Keratinocyte (primary cell): ENCODE results near the gene PDE6D. TPM values are rescaled to one million over a fixed set of nuclear protein-coding genes. Genes with fewer than 3 reads are reported as not detected.
A peak's percentile ranks its signal among the peaks of the same experiment; 100 is the strongest.

Experiments
- DNase-seq: peaks from one replicate; pipeline ENCODE4 v3.0.0-alpha.2; 2011; ENCODE audit warnings: low read depth, missing footprints, low spot score
- FAIRE-seq: peaks from 2 replicates; lab custom pipeline; 2011; peaks lifted over from hg19 to GRCh38; lab: Jason Lieb, UNC
- H2AFZ ChIP-seq: 2 replicates; pipeline ENCODE4 v1.6.0; 2012; ENCODE audit warnings: low read length, control low read depth, inconsistent platforms; ENCODE audit not compliant: control insufficient read depth
- H3K27ac ChIP-seq: 2 replicates; pipeline ENCODE4 v1.5.1; 2011; ENCODE audit warnings: low read length; ENCODE audit not compliant: control insufficient read depth, insufficient read depth
- H3K27me3 ChIP-seq: 3 replicates; pipeline ENCODE4 v1.6.0; 2011; ENCODE audit warnings: low read length; ENCODE audit not compliant: control insufficient read depth, insufficient read depth; ENCODE audit errors: extremely low read depth
- H3K36me3 ChIP-seq, 2 experiments: 2 replicates in 1 of 2; 3 replicates in 1 of 2; pipeline ENCODE4 v1.5.1; 2011; ENCODE audit warnings: low read length in 2 of 2, mild to moderate bottlenecking in 1 of 2; ENCODE audit not compliant: control insufficient read depth in 2 of 2, insufficient read depth in 2 of 2; ENCODE audit errors: extremely low read depth in 1 of 2
- H3K4me1 ChIP-seq: 3 replicates; pipeline ENCODE4 v1.5.1; 2011; ENCODE audit warnings: low read length; ENCODE audit not compliant: control insufficient read depth, insufficient read depth; ENCODE audit errors: extremely low read depth
- H3K4me2 ChIP-seq: 3 replicates; pipeline ENCODE4 v1.6.0; 2011; ENCODE audit warnings: low read depth, low read length; ENCODE audit not compliant: control insufficient read depth, insufficient read depth; ENCODE audit errors: extremely low read depth
- H3K4me3 ChIP-seq, 3 experiments: fragments of 200-600 bp in 1 of 3; sonication (generic) in 1 of 3; 2 replicates in 2 of 3; 3 replicates in 1 of 3; pipeline ENCODE4 v1.5.1; 2011 to 2016; ENCODE audit warnings: low read length in 3 of 3, mild to moderate bottlenecking in 3 of 3, control low read depth in 2 of 3, inconsistent platforms in 1 of 3, low read depth in 1 of 3, mixed read lengths in 1 of 3, mixed run types in 1 of 3, moderate library complexity in 1 of 3; ENCODE audit not compliant: control insufficient read depth in 2 of 3, insufficient read depth in 2 of 3; ENCODE audit errors: extremely low read depth in 1 of 3
- H3K79me2 ChIP-seq: 2 replicates; pipeline ENCODE4 v1.6.0; 2012; ENCODE audit warnings: low read length; ENCODE audit not compliant: control insufficient read depth, insufficient read depth
- H3K9ac ChIP-seq: 3 replicates; pipeline ENCODE4 v1.6.0; 2011; ENCODE audit warnings: low read length; ENCODE audit not compliant: control insufficient read depth, insufficient read depth; ENCODE audit errors: extremely low read depth
- H3K9me1 ChIP-seq: 3 replicates; pipeline ENCODE4 v1.6.0; 2011; ENCODE audit warnings: low read length; ENCODE audit not compliant: control insufficient read depth, insufficient read depth; ENCODE audit errors: extremely low read depth
- H3K9me3 ChIP-seq: 2 replicates; pipeline ENCODE4 v1.5.1; 2012; ENCODE audit warnings: low read depth, low read length; ENCODE audit not compliant: control insufficient read depth
- H4K20me1 ChIP-seq: 3 replicates; pipeline ENCODE4 v1.6.0; 2011; ENCODE audit warnings: low read length; ENCODE audit not compliant: control insufficient read depth, insufficient read depth; ENCODE audit errors: extremely low read depth
- CTCF ChIP-seq, 3 experiments: IDR thresholded peaks in 1 of 3; conservative IDR thresholded peaks in 1 of 3; optimal IDR thresholded peaks in 1 of 3; 2 replicates in 2 of 3; 3 replicates in 1 of 3; pipeline versions ENCODE3 to v1.5.1; 2011; ENCODE audit warnings: low read length in 3 of 3, mild to moderate bottlenecking in 3 of 3, moderate library complexity in 2 of 3, control low read depth in 1 of 3, inconsistent platforms in 1 of 3; ENCODE audit not compliant: insufficient read depth in 2 of 3; ENCODE audit errors: extremely low read depth in 1 of 3
- EZH2 ChIP-seq: IDR thresholded peaks from one replicate; pipeline ENCODE4 v1.6.1; 2012; ENCODE audit warnings: inconsistent platforms, mild to moderate bottlenecking, low read length, moderate library complexity
- dilution Hi-C: fragments of 300-500 bp; cut with MboI; formaldehyde crosslinking; loops from one replicate; pipeline ENCODE4 v1.7.0; 2020; ENCODE audit warnings: low sequenced_read_pairs; ENCODE audit not compliant: extremely low pct_ligation_motif_present
- polyA plus RNA-seq, 5 experiments: library from polyadenylated mRNA; depleted of rRNA in 3 of 5; stranded (reverse) in 3 of 5; stranded (forward) in 1 of 5; unstranded in 1 of 5; fragments of >200 nt; gene quantifications; 1 replicate in 1 of 5; 2 replicates in 3 of 5; 3 replicates in 1 of 5; pipeline versions ENCODE4 v1.2.1 to v1.2.3, GENCODE V29; 2011 to 2012; ENCODE audit warnings: missing spikeins in 2 of 5, low read depth in 1 of 5, low replicate concordance in 1 of 5

The PDE6D gene
- polyA plus RNA-seq, 1 donor (not counting 4 experiments of a cell fraction or from before 2014, with no cell fraction given) = 31.6 TPM

GRCh38 chr2:231794383-231794782 lies 13.3 kb upstream of the PDE6D start:
- Histone ChIP-seq H3K9me3 (no peaks in the 10 kb centered on the region), H3K79me2 (peaks cover 34% of the 10 kb centered on the region), H2AFZ (peak overlapping the region; percentile 64), H3K4me3 (peak overlapping the region in 2 of 3 experiments; percentile 10 to 56), H3K4me1 (peaks cover 26% of the 10 kb centered on the region), H3K27me3 (no peaks in the 10 kb centered on the region), H3K9me1 (no peaks in the 10 kb centered on the region), H3K9ac (peak overlapping the region; percentile 22), H3K4me2 (peak overlapping the region; percentile 79), H4K20me1 (no peaks in the 10 kb centered on the region), H3K36me3 (peaks cover 16 to 30% of the 10 kb centered on the region in 2 experiments), H3K27ac (peak overlapping the region; percentile 53)
- dilution Hi-C loops = no loop called here
- DNase-seq = no peak
- no peak for TF ChIP-seq CTCF (optimal IDR thresholded peaks at IDR 0.05 in 1 of 3, IDR thresholded peaks at IDR 0.05 in 1 of 3, conservative IDR thresholded peaks at IDR 0.05 in 1 of 3; ENCODE audit: extremely low read depth in 1 of 3, insufficient read depth in 2 of 3, low read length in 3 of 3)
- no peak for TF ChIP-seq EZH2
- FAIRE-seq = peak; percentile 69

GRCh38 chr2:231791107-231791506 lies 10.0 kb upstream of the PDE6D start:
- FAIRE-seq = no peak
- dilution Hi-C loops = no loop called here
- no peaks in the 10 kb centered on the region for H4K20me1 ChIP-seq

GRCh38 chr2:231786917-231787292 lies 5.8 kb upstream of the PDE6D start:
- H3K9ac ChIP-seq = peak overlapping the region; percentile 77
- FAIRE-seq = no peak
- H4K20me1 ChIP-seq = no peaks in the 10 kb centered on the region
- peaks cover 20% of the 10 kb centered on the region for H3K4me1 ChIP-seq
- H3K27me3 ChIP-seq = no peaks in the 10 kb centered on the region
- TF ChIP-seq CTCF (optimal IDR thresholded peaks at IDR 0.05 in 1 of 3, IDR thresholded peaks at IDR 0.05 in 1 of 3, conservative IDR thresholded peaks at IDR 0.05 in 1 of 3; ENCODE audit: extremely low read depth in 1 of 3, insufficient read depth in 2 of 3, low read length in 3 of 3) = no peak
- no peak for TF ChIP-seq EZH2
- DNase-seq = no peak
- dilution Hi-C loops = no loop called here
- H3K79me2 ChIP-seq = peaks cover 68% of the 10 kb centered on the region
- no peaks in the 10 kb centered on the region for H3K9me1 ChIP-seq
- peak overlapping the region; percentile 70 to 91 (median 86) for H3K4me3 ChIP-seq
- peak overlapping the region; percentile 95 for H3K4me2 ChIP-seq
- peak overlapping the region; percentile 39 for H3K27ac ChIP-seq
- peaks cover 6 to 10% of the 10 kb centered on the region in 2 experiments for H3K36me3 ChIP-seq
- H3K9me3 ChIP-seq = no peaks in the 10 kb centered on the region
- H2AFZ ChIP-seq = peak overlapping the region; percentile 49

More at GRCh38 chr2:231791107-231791506, 10.0 kb upstream of the PDE6D start:
- Histone ChIP-seq H3K27me3 (no peaks in the 10 kb centered on the region), H3K9ac (no peak overlapping the region), H3K4me1 (peaks cover 35% of the 10 kb centered on the region), H3K9me1 (no peaks in the 10 kb centered on the region), H3K4me3 (no peak overlapping the region), H3K27ac (no peak overlapping the region), H2AFZ (no peak overlapping the region), H3K4me2 (no peak overlapping the region), H3K36me3 (peaks cover 15% of the 10 kb centered on the region in 2 experiments), H3K79me2 (peaks cover 63% of the 10 kb centered on the region), H3K9me3 (no peaks in the 10 kb centered on the region)
- TF ChIP-seq EZH2 = no peak
- DNase-seq = no peak
